Nephron (organoid): ENCODE data around the gene SIDT1.

Source experiments
- H3K27ac Mint-ChIP-seq, 3 experiments: 2 replicates each; pipeline ENCODE4 v1.8.0; 2020; ENCODE audit warnings: mixed read lengths in 3 of 3, mild to moderate bottlenecking in 2 of 3, moderate library complexity in 1 of 3
- H3K27me3 Mint-ChIP-seq: 2 replicates; pipeline ENCODE4 v1.8.0; 2021; ENCODE audit warnings: low read depth, mild to moderate bottlenecking, moderate library complexity, mixed read lengths
- H3K36me3 Mint-ChIP-seq: 2 replicates; pipeline ENCODE4 v1.8.0; 2020; ENCODE audit warnings: low read depth, mixed read lengths
- H3K4me1 Mint-ChIP-seq: 2 replicates; pipeline ENCODE4 v1.8.0; 2020; ENCODE audit warnings: mixed read lengths
- H3K4me3 Mint-ChIP-seq, 3 experiments: 2 replicates each; pipeline ENCODE4 v1.8.0; 2020; ENCODE audit warnings: mild to moderate bottlenecking in 3 of 3, mixed read lengths in 3 of 3, moderate library complexity in 2 of 3
- H3K9me3 Mint-ChIP-seq: 2 replicates; pipeline ENCODE4 v1.8.0; 2020; ENCODE audit warnings: mixed read lengths
- CTCF ChIP-seq, 3 experiments: fragments of 200-600 bp; sonication (generic); IDR thresholded peaks; one replicate each; pipeline ENCODE4 v1.5.0; 2021; ENCODE audit warnings: antibody characterized with exemption in 3 of 3; ENCODE audit not compliant: unreplicated experiment in 3 of 3

The SIDT1 gene

GRCh38 chr3:113571360-113571759 lies 39.0 kb downstream of the SIDT1 start:
- TF ChIP-seq CTCF (IDR thresholded peaks at IDR 0.05; ENCODE audit: unreplicated experiment in 3 of 3), result no peak
- no peaks in the 10 kb centered on the region for H3K36me3 Mint-ChIP-seq
- no peaks in the 10 kb centered on the region for H3K9me3 Mint-ChIP-seq
- no peak overlapping the region for H3K4me3 Mint-ChIP-seq
- peaks cover 17% of the 10 kb centered on the region for H3K4me1 Mint-ChIP-seq
- H3K27ac Mint-ChIP-seq, result no peak overlapping the region
- H3K27me3 Mint-ChIP-seq, result no peaks in the 10 kb centered on the region

GRCh38 chr3:113573728-113574127 lies 41.4 kb downstream of the SIDT1 start:
- Mint-ChIP-seq H3K9me3 (no peaks in the 10 kb centered on the region), H3K27me3 (no peaks in the 10 kb centered on the region), H3K4me3 (no peak overlapping the region), H3K27ac (peak overlapping the region in 2 of 3 experiments; percentile 40 to 46), H3K36me3 (no peaks in the 10 kb centered on the region), H3K4me1 (peaks cover 17% of the 10 kb centered on the region)
- no peak for TF ChIP-seq CTCF (IDR thresholded peaks at IDR 0.05; ENCODE audit: unreplicated experiment in 3 of 3)

GRCh38 chr3:113574213-113574612 lies 41.9 kb downstream of the SIDT1 start:
- peak overlapping the region in 2 of 3 experiments; percentile 48 to 54 for H3K27ac Mint-ChIP-seq
- peaks cover 17% of the 10 kb centered on the region for H3K4me1 Mint-ChIP-seq
- H3K27me3 Mint-ChIP-seq, result no peaks in the 10 kb centered on the region
- no peak overlapping the region for H3K4me3 Mint-ChIP-seq
- TF ChIP-seq CTCF (IDR thresholded peaks at IDR 0.05; ENCODE audit: unreplicated experiment in 3 of 3), result no peak
- H3K9me3 Mint-ChIP-seq, result no peaks in the 10 kb centered on the region
- H3K36me3 Mint-ChIP-seq, result no peaks in the 10 kb centered on the region

- H3K36me3 Mint-ChIP-seq, result no peaks in the 10 kb centered on the region
- TF ChIP-seq CTCF (IDR thresholded peaks at IDR 0.05; ENCODE audit: unreplicated experiment in 3 of 3), result no peak
- H3K4me1 Mint-ChIP-seq, result peaks cover 17% of the 10 kb centered on the region
- no peaks in the 10 kb centered on the region for H3K9me3 Mint-ChIP-seq
- H3K4me3 Mint-ChIP-seq, result no peak overlapping the region
- peak overlapping the region; percentile 36 to 54 (median 48) for H3K27ac Mint-ChIP-seq
- H3K27me3 Mint-ChIP-seq, result no peaks in the 10 kb centered on the region
These were observed 42.9 kb downstream of the SIDT1 start for GRCh38 chr3:113575206-113575605.

GRCh38 chr3:113585228-113585627 lies 52.9 kb downstream of the SIDT1 start:
- no peak for TF ChIP-seq CTCF (IDR thresholded peaks at IDR 0.05; ENCODE audit: unreplicated experiment in 3 of 3)
- no peak overlapping the region for H3K27ac Mint-ChIP-seq
- H3K9me3 Mint-ChIP-seq, result no peaks in the 10 kb centered on the region
- H3K4me1 Mint-ChIP-seq, result no peaks in the 10 kb centered on the region
- no peaks in the 10 kb centered on the region for H3K36me3 Mint-ChIP-seq
- H3K27me3 Mint-ChIP-seq, result no peaks in the 10 kb centered on the region
- H3K4me3 Mint-ChIP-seq, result no peak overlapping the region

- no peaks in the 10 kb centered on the region for H3K9me3 Mint-ChIP-seq
- TF ChIP-seq CTCF (IDR thresholded peaks at IDR 0.05; ENCODE audit: unreplicated experiment in 3 of 3), result no peak
- no peaks in the 10 kb centered on the region for H3K27me3 Mint-ChIP-seq
- H3K4me3 Mint-ChIP-seq, result no peak overlapping the region
- H3K4me1 Mint-ChIP-seq, result no peaks in the 10 kb centered on the region
- no peak overlapping the region for H3K27ac Mint-ChIP-seq
- no peaks in the 10 kb centered on the region for H3K36me3 Mint-ChIP-seq
These were observed 53.4 kb downstream of the SIDT1 start for GRCh38 chr3:113585720-113586119.
